Sigmoid colon (tissue), 7 donors: ENCODE measurements around the gene ANO9. TPM values are rescaled to one million over a fixed set of nuclear protein-coding genes. Genes with fewer than 3 reads are reported as not detected.

ENCODE experiments used
- DNase-seq: peaks from one replicate; pipeline ENCODE4 v3.0.0-alpha.2; 2019
- H3K27ac ChIP-seq, 4 donors: fragments of 200-600 bp; sonication (generic); one replicate each; pipeline ENCODE4 v1.5.1; 2016 to 2019; ENCODE audit warnings: mild to moderate bottlenecking in 1 of 4
- H3K27me3 ChIP-seq, 3 donors: fragments of 200-600 bp; sonication (generic); one replicate each; pipeline ENCODE4 v1.5.1; 2019; ENCODE audit warnings: mild to moderate bottlenecking in 1 of 3
- H3K36me3 ChIP-seq, 4 donors: fragments of 200-600 bp; sonication (generic); one replicate each; pipeline ENCODE4 v1.5.1; 2016 to 2019
- H3K4me1 ChIP-seq, 4 donors: fragments of 200-600 bp; sonication (generic); one replicate each; pipeline ENCODE4 v1.5.1; 2017 to 2019
- H3K4me3 ChIP-seq, 4 donors: fragments of 200-600 bp; sonication (generic); one replicate each; pipeline ENCODE4 v1.5.1; 2017 to 2019; ENCODE audit warnings: mild to moderate bottlenecking in 2 of 4, moderate library complexity in 1 of 4
- H3K9me3 ChIP-seq, 4 donors: fragments of 200-600 bp in 3 of 4; sonication (generic) in 3 of 4; one replicate each; pipeline versions ENCODE4 v1.5.1 to v1.6.1; 2013 to 2019
- CTCF ChIP-seq, 4 experiments: fragments of 450-650 bp in 3 of 4; fragments of 200-600 bp in 1 of 4; IDR thresholded peaks; one replicate each; pipeline ENCODE4 v1.5.1; 2016 to 2019; ENCODE audit warnings: antibody characterized with exemption in 4 of 4, mild to moderate bottlenecking in 3 of 4, moderate library complexity in 2 of 4
- EP300 ChIP-seq, 4 donors: sonication (generic); formaldehyde crosslinking; IDR thresholded peaks; one replicate each; pipeline ENCODE4 v1.6.1; 2017; ENCODE audit warnings: antibody characterized with exemption in 4 of 4
- POLR2A ChIP-seq, 2 donors: fragments of 450-650 bp; IDR thresholded peaks; one replicate each; pipeline ENCODE4 v1.6.1; 2016; ENCODE audit warnings: antibody characterized with exemption in 2 of 2, mild to moderate bottlenecking in 2 of 2, moderate library complexity in 2 of 2
- POLR2AphosphoS5 ChIP-seq, 4 donors: sonication (generic); formaldehyde crosslinking; IDR thresholded peaks; one replicate each; pipeline ENCODE4 v1.6.1; 2017; ENCODE audit warnings: antibody characterized with exemption in 4 of 4
- WGBS, 2 donors: extraction: QIAGEN DNeasy Blood & Tissue Kit; methylation state at CpG; one replicate each; pipeline ENCODE4 v1.1.7; 2013; 5-methylcytosine and 5-hydroxymethylcytosine counted together
- intact Hi-C: fragments of 100-400 bp; cut with DNase I; formaldehyde crosslinking; loops from one replicate; pipeline ENCODE4 v1.15.1; 2023
- polyA plus RNA-seq, 3 donors: library from polyadenylated mRNA; stranded (reverse); fragments of 200-250 nt; gene quantifications; one replicate each; pipeline ENCODE4 v1.2.3, GENCODE V29; 2013
- total RNA-seq, 4 donors: library from RNA; depleted of rRNA; stranded (reverse); fragments of >200 nt; gene quantifications; one replicate each; pipeline ENCODE4 v1.1.0, GENCODE V29; 2016
- donor health status: healthy with polysubstance abuse.
- donor health status: Bipolar disorder and iron deficiency.
- donor health status: healthy.

The ANO9 gene
- total and polyA plus RNA-seq, 7 donors: 0.14 to 123 (median 2.5) TPM

GRCh38 chr11:418343-419247, 23.2 kb downstream of the ANO9 start:
- H3K4me1 ChIP-seq: peaks cover 0 to 15% (median 11%) of the 10 kb centered on the region in 4 donors
- H3K4me3 ChIP-seq: no peak overlapping the region
- TF ChIP-seq POLR2A (IDR thresholded peaks at IDR 0.05) (no peak), POLR2AphosphoS5 (IDR thresholded peaks at IDR 0.05) (no peak), EP300 (IDR thresholded peaks at IDR 0.05) (no peak)
- no peak for DNase-seq
- peaks cover 25 to 78% (median 70%) of the 10 kb centered on the region in 3 donors for H3K27me3 ChIP-seq
- H3K9me3 ChIP-seq: no peaks in the 10 kb centered on the region
- no peaks in the 10 kb centered on the region for H3K36me3 ChIP-seq
- intact Hi-C loops: no loop called here
- H3K27ac ChIP-seq: no peak overlapping the region
- WGBS, 2 donors: 93 to 94% methylated on average over 30 of the region's 30 CpGs

GRCh38 chr11:417652-418342, 24.0 kb downstream of the ANO9 start:
- no peak for DNase-seq
- peak overlapping the region in 3 of 4 donors; percentile 39 to 48 (median 45) for H3K4me3 ChIP-seq
- peaks cover 25 to 70% (median 64%) of the 10 kb centered on the region in 3 donors for H3K27me3 ChIP-seq
- intact Hi-C loops: no loop called here
- peak overlapping the region in 1 of 4 donors; percentile 67 for H3K27ac ChIP-seq
- peaks cover 0 to 15% (median 11%) of the 10 kb centered on the region in 4 donors for H3K4me1 ChIP-seq
- no peaks in the 10 kb centered on the region for H3K36me3 ChIP-seq
- no peaks in the 10 kb centered on the region for H3K9me3 ChIP-seq
- no peak for TF ChIP-seq POLR2AphosphoS5 (IDR thresholded peaks at IDR 0.05)
- WGBS, 2 donors: 52 to 72% methylated on average over 19 of the region's 19 CpGs

- WGBS, 2 donors: 1 to 2% methylated on average over 97 of the region's 97 CpGs
- Histone ChIP-seq H3K36me3 (no peaks in the 10 kb centered on the region), H3K4me1 (peaks cover 0 to 15% (median 11%) of the 10 kb centered on the region in 4 donors), H3K27me3 (peaks cover 25 to 70% (median 64%) of the 10 kb centered on the region in 3 donors), H3K4me3 (peak overlapping the region in 3 of 4 donors; percentile 39 to 48 (median 45)), H3K9me3 (no peaks in the 10 kb centered on the region), H3K27ac (peak overlapping the region; percentile 57 to 76 (median 66))
- TF ChIP-seq POLR2A (IDR thresholded peaks at IDR 0.05): no peak
- peak in 1 of 4 donors; percentile 17 for TF ChIP-seq POLR2AphosphoS5 (IDR thresholded peaks at IDR 0.05)
- intact Hi-C loops: no loop called here
- DNase-seq: no peak
These were observed 24.8 kb downstream of the ANO9 start for GRCh38 chr11:416757-417621.

DNA sequence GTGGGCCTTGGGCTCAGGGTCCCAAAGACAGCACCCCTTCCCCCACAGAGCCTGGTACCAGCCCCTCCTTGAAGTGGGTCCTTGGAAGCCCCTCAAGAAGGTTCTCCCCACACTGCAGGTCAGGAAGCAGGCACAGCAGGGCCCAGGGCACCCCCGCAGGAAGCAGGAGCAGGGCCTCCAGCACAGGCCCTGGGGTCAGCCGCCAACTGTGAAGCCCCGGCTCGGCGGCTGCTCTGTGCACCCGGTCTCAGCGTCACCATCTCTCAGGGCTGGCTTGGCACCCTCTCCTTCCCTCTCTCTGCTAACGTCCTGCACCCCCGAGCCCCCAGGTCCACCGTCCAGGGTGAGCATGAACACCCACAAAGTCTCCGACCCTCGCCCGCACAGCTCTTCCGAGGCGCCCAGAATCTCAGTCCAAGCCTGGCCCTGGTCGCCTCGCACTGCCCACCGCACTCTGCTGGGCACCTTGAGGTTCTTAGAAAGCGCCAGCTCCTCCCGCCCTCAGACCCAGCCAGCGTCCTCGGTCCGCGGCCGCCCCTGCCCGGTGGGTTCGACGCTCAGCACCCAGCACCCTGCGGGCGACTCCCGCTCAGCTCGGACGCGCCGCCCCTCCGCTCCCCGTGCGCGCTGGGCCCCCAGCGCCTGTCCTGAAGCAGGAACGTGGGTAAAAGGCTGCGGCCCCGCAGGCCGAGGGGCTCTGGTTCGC, 25.6 kb downstream of the ANO9 start:
- 2 to 7% methylated on average over 45 of the region's 45 CpGs for WGBS, 2 donors
- peaks cover 0 to 15% (median 11%) of the 10 kb centered on the region in 4 donors for H3K4me1 ChIP-seq
- H3K27me3 ChIP-seq: peaks cover 25 to 70% (median 64%) of the 10 kb centered on the region in 3 donors
- intact Hi-C loops: no loop called here
- no peaks in the 10 kb centered on the region for H3K9me3 ChIP-seq
- H3K4me3 ChIP-seq: peak overlapping the region in 3 of 4 donors; percentile 39 to 48 (median 45)
- no peak for DNase-seq
- H3K36me3 ChIP-seq: no peaks in the 10 kb centered on the region
- TF ChIP-seq POLR2A (IDR thresholded peaks at IDR 0.05) (no peak), CTCF (IDR thresholded peaks at IDR 0.05) (no peak)
- H3K27ac ChIP-seq: peak overlapping the region; percentile 57 to 76 (median 66)

DNA sequence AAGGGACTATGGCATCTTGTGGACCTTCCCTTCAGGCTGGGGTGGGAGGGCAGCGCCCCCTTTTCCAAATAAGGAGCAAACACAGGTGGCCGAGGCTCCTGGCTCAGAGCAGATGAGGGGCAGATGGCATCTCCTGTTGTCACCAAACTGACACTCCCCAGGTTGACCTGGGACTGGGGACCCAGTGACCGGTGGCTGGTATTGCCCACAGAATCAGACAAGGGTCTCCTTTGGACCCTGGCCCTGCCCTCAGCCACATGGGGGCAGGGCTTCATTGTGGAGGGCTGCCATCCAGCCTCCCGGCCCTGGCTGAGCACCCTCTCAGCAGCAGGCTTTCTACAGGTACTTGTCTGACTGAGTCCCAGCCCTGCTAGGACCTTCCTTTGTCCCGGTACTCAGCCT, 26.2 kb downstream of the ANO9 start:
- H3K27me3 ChIP-seq: peaks cover 25 to 65% (median 63%) of the 10 kb centered on the region in 3 donors
- peak overlapping the region in 2 of 4 donors; percentile 34 to 39 for H3K4me3 ChIP-seq
- no peaks in the 10 kb centered on the region for H3K9me3 ChIP-seq
- TF ChIP-seq CTCF (IDR thresholded peaks at IDR 0.05): no peak
- no peak for TF ChIP-seq EP300 (IDR thresholded peaks at IDR 0.05)
- no peak for TF ChIP-seq POLR2AphosphoS5 (IDR thresholded peaks at IDR 0.05)
- TF ChIP-seq POLR2A (IDR thresholded peaks at IDR 0.05): no peak
- 16 to 43% methylated on average over 5 of the region's 5 CpGs for WGBS, 2 donors
- H3K4me1 ChIP-seq: peaks cover 0 to 15% (median 11%) of the 10 kb centered on the region in 4 donors
- no peaks in the 10 kb centered on the region for H3K36me3 ChIP-seq
- no peak for DNase-seq
- intact Hi-C loops: no loop called here
- H3K27ac ChIP-seq: peak overlapping the region; percentile 57 to 76 (median 66)
